Germinal center (tissue), 1 donor: ENCODE measurements around the gene LOXL3.

Experiments used
- DNase-seq: peaks from one replicate; pipeline ENCODE4 v3.0.0; 2012; ENCODE audit warnings: mixed read lengths, low spot score

Gene LOXL3

DNA sequence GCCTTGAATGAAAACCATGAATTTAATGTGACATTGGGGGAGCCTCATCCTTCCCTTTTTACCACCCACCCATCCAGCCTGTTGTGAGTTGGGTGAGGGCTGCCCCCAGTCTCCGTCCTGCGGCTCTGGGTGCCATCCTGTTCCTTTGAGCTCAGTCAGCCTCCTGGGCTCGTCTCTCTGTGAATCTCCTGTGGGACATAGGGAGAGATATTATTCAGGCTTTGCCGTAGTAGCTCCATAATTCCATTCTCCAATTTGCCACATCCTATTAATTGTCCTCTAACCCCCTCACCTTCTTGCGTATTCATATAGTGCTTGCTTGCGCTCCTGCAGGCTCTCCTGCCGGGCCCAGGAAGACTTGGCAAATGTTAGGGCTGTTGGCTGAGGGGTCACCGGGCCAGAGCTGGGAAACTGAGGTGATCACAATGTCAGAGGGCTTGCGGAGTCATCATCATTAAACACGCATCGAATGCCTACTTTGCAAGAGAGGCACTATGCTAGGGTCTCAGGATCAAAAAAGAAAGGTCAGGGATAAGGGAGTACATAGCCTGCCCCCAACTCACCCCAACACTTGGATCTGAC is 27.0 kb downstream of the LOXL3 start:
- no peak for DNase-seq

DNA sequence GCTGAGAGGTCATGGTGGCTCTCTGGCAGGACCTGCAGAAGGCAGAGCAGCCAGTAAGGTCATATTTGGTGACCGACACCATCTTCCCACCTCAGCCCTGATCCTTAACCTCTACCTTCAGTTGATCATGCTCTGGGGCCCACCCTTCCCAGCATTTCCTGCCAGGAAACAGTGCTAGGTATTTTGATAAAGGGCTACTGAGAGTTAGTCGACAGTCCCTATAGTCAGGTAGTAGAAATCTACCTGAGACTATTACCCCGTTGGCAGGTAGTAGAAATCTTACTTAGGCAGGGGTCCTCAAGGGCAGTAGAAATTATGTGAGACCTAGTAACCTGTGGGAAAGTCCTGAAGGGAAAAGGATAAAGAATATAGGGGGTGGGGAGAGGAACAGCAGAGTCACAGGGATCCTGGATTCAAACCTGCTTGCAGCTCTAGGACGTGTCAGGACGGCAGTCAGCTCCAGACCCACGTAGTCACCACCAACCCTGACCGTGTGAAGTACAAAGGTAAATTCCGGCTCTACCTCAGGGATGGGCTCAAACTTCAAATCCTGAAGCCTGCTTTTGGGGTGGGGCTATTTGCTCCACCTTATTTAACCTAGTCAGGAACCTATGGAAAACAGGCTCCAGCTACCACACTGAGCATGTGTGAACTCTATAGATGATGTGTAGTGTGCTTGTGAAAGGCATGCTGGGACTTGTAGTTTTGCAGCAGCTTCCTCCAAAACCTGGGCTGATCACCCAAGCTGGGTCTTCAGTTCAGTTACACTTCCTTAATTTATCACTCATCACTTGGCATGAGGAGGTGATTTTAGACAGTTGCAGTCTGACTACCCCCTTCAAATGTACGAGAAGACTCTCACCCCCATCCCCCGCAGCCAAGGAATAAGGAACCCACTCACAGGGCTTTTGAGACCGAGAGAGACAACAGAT is 27.8 kb downstream of the LOXL3 start, which contains the start of gene DQX1:
Gene DQX1 (minus strand): TSS at position 515 of the 932 bp plus-strand sequence. CDS start 502 bp downstream, at position 13.
- peak; percentile 85 for DNase-seq

DNA sequence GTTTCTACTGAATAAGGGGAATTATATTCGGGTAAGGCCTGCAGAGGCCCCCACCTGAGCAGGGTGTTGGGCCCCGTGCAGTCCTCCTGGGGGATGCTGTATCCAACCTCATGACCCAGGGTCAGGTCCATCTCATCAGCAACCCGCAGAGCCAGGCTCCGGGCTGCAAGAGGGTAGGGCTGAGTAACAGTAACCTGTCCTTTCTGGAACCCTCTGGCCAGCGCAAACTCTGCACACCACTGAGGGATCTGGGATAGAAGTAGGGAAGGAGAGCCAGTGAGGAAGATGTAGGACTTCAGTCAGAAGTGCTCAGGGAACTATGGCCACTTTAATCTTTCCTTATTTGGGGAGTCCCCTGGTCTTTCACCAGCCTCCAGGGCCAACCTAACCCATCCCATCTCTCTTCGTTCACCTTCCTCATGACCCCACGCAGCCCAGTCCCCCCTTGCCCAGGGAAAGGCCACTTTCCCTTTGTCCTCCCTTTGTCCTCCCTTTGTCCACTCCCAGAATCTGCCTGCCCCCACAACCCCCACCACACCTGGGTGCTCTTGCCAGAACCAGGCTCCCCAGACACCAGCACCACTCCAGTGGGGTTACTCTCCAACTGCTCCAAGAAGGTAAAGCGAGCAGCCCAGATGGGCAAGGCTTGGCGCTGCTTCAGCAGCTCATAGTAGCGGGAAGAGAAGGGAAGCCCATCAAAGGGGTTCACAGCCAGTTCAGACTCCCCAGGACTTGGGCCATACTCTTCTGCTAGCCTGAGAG is 28.6 kb downstream of the LOXL3 start:
- DNase-seq, result no peak

DNA sequence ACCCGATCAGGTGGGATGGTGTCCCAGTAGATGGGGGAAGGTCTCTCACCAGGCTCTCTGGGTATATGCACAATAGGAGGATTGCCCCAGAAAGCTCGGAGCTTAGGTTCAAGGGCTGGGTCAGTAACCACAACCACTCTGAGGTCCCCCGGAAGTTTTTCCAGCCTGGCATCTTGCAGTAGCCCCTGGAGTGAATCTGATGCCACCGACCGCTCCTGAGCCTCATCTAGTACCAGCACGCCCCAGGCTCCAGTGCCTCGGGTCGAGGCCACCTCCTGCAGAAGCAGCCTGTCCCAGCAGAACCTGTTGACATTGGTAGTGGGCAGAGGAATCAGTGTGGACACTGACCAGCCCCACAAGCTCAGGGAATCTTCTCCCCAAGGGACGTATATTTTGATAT is 29.7 kb downstream of the LOXL3 start:
- no peak for DNase-seq

DNA sequence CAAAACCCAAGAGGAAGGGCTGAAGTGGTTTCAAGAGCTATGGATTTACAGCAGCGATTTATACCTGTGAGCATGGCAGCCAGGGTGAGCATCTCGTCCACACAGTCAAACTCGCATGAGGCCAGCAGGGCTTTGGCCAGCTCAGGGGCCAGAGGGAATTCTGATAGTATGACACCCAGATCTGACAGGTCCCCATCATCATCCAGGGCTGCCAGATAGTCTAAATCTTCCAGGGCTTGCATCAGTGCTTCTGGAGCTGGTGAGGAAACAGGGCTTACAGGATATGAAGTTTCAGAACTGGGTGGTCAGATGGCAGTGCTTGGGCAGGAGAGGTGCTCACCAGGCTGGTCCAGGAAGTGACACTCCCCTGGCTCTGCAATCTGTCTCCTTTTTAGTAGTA is 31.2 kb downstream of the LOXL3 start:
- DNase-seq, result no peak

DNA sequence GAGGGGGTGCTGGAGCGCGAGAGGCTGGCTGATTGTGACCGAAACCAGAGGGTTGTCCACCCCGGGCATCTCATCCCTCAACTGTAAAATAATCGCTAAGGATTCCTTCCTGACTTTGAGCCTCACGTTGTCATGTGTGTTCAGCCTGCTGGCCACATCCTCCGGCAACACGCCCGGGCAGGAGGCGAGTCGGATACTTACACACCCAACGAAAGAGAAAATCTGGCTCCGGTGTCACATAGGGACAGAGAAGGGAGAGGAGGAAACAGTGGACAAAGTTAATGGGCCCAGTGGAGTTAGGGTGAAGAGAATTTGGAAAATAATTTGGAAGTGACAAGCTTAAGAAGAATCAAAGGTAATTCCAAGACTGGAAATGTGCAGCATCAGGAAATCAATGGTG is 37.1 kb downstream of the LOXL3 start:
- DNase-seq, result no peak

DNA sequence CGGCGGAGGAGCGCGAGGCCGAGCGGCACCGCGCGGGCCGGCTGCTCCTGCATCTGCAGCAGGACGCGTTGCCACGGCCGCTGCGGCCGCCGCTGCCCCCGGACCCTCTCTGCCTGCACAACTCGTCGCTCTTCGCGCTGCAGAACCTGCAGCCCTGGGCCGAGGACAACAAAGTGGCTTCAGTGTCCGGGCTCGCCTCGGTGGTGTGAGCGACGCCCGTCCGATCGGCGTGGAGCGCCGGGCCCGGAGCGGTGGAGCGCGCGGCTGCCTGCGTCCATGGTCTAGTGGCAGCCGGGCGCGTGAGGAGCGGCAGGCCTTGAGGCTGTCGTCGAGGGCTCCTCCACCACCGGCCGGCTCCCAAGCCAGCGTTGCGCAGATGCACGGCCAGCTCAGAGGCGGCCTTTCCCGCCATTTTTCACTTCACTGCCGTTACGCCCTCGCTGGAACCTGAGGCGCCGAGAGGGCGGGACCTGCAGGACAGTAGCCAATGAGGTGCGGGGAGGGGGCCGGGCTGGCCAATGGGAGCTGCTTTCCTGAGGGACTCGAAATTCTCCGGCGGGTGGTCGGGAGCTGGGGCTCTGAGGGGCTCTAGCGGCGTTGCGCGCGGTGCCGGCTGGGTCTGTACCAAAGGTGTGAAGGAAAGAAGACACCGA is 37.6 kb downstream of the LOXL3 start:
- DNase-seq, result peak; percentile 98

DNA sequence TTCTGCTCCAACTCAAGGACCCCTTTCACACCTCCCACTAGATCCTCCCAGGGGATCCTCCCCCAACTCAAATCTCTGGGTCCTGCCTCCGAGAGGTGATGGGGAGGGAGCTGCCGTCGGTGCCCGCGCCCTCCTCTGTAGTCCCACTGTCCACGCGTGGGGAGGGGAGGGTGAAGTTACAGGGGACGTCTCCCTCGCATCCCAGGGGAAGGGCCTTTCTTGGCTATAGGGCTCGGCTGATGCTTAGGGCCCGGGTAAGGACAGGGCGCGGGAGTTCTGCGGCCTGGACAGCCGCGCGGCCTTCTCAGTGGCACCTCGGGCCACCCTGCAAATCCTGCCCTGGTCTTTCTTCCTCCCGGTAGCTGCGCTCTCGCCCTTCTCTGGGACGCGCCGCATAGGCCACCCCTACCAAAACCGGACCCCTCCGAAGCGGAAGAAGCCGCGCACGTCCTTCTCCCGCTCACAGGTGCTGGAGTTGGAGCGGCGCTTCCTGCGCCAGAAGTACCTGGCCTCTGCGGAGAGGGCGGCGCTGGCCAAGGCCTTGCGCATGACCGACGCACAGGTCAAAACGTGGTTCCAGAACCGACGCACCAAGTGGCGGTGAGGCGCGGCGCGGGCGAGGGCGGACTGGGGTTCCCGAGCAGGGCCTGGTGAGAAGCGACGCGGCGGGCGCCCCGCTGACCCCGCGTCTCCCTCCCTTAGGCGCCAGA is 38.3 kb downstream of the LOXL3 start:
- no peak for DNase-seq

DNA sequence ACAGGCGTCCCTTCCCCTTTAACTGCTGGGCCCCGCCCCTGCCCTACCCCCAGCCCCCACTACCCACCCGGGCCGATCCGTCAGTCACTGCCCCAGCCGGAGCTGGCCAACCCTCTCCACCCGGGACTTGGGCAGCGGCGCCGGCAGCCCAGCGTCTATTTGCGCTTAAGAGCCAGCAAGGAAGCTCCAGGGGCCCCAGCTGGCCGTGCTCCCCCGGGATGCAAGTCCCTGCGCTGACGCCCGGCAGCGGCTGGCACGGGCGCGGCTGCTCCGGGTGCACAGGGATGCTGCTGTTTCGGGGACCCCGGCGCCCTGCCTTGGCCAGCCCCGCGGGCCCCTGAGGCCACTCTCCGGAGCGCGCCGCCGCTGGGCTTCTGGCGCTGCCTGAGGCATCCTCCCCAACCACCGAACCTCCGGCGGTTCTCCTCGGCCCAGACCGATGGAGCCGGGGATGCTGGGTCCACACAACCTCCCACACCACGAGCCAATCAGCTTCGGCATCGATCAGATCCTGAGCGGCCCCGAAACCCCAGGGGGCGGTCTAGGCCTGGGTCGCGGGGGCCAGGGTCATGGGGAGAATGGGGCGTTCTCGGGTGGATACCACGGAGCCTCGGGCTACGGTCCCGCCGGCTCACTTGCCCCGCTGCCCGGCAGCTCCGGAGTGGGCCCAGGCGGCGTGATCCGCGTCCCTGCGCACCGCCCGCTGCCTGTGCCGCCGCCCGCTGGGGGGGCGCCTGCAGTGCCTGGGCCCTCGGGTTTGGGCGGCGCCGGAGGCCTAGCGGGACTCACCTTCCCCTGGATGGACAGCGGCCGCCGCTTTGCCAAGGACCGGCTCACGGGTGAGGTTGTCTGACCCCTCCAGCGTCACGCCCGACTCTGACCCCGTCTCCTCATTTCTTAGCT is 39.1 kb downstream of the LOXL3 start, which contains the start of gene TLX2:
Gene TLX2 (plus strand): TSS at position 83 of the 903 bp plus-strand sequence. CDS start 357 bp downstream, at position 440.
- DNase-seq, result no peak

DNA sequence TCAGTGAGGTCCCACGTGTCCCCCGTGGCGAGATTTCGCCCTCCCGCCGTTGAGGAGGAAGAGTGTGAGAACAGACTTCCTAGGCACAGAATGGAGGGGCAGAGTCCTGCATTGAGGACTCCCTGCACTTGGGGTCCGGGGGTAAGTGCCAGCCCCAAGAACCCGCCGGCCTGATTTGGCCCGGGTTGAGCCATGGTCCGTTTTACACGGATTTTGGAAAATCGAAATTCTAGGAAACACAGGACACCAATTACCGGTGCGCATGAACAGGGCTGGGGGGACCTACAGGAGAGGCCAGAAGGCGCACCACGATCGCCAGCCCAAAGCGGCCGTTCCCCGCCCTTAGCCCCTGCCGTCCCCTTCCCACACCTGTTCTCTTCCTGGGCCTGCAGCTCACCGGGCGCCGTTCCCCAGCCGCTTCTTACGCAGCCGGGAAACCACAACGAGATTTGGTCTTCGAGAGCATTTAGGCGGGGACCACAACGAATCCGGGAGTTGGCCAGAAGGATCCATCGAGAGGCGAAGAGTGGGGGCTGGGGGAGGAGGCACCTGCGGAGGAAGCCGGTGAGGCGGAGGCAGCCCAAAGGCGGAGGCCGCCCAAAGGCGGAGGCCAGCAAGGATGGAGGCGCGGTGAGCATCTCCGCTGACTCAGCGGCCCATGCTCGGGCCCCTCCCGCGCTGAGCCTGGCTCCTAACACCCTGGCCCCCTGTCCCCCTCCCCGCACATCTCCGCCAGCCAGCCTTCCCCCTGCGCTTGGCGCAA is 40.0 kb downstream of the LOXL3 start:
- DNase-seq, result no peak

DNA sequence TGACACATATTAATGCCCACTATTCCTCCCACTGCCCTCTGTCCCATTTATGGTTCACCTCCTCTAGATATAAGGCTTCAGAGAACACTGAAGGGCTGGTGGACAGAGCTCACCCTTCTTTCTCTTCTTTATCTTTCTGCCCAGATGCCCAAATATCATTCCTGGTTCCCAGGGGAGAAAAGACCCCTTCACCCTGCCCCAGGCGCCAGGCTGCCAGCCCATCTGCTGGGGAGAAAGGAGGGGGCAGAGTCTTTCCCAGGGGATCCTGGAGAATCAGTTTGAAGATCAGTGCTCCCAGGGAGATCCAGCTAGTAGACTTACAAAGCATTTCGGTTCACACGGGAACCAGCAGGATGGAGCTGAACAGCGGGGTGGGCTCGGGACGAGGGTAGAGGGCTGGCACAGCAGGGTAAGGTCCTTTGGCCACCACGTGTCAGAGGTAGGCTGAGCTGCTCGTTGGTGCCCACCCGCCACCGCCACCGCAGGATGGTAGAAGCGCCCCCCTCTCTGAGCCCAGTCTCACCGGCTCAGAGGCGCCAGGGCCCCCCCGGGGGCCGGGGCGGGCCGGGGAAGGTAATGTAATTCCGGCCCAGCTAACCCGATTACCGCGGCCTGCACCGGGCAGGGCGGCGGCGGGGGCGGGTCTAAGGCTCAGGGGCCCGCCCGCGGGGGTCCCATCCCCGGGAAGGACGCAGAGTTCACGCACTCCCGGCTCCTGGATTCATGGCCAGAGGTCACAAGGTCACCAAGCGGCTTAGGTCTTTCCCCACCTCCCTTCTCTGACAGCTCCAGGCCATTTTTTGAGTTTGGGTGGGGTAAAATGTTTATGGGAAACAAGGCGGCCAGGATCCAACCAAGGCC is 40.8 kb downstream of the LOXL3 start:
- no peak for DNase-seq

DNA sequence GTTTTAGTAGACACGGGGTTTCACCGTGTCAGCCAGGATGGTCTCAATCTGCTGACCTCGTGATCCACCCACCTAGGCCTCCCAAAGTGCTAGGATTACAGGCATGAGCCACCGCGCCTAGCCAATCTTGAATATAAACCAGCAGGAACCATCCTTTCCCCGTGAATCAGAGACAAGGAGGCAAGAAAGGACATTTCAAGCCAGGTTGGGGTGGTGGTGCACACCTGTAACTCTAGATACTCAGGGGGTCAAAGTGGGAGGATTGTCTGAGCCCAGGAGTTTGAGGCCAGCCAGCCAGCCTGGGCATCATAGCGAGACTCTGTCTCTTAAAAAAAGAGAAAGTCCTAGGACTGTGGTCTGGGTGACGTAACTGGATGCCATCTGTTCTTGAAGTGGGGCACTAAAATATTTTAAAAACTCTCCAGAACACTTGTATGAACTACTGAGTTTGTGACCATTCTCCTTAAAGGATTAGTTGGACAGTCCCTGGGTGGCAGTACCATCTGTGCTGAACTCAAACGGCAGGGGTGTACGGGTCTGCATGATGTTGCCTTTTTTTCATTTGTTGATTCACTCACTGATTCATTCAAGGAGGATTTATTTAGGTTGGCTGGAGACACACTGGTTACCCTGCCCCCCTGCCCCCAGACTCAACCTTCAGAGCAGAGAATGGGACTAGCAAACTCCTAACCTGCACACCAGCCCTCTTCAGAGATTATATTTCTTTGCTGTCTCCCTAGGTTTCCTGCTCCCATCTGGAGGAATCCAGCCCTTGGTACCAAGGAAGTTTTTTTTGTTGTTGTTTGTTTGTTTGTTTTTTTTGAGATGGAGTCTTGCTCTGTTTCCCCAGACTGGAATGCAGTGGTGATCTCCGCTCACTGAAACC is 42.4 kb downstream of the LOXL3 start:
- DNase-seq, result no peak

DNA sequence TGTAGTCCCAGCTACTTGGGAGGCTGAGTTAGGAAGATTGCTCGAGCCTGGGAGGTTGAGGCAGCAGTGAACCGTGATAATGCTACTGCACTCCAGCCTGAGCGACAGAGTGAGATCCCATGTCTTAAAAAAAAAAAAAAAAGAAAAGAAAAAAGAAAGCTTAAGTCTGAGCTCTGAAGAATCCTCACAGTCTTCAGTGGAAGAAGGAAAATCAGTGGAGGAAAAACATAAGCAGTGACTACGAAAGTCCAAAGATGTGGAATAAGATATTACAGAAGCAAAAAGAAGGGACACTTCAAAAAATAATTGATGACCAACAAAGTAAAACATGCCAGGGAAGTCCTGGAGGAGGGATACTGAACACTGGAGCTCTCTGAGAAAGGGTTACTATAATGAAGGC is 43.5 kb downstream of the LOXL3 start:
- DNase-seq, result no peak

DNA sequence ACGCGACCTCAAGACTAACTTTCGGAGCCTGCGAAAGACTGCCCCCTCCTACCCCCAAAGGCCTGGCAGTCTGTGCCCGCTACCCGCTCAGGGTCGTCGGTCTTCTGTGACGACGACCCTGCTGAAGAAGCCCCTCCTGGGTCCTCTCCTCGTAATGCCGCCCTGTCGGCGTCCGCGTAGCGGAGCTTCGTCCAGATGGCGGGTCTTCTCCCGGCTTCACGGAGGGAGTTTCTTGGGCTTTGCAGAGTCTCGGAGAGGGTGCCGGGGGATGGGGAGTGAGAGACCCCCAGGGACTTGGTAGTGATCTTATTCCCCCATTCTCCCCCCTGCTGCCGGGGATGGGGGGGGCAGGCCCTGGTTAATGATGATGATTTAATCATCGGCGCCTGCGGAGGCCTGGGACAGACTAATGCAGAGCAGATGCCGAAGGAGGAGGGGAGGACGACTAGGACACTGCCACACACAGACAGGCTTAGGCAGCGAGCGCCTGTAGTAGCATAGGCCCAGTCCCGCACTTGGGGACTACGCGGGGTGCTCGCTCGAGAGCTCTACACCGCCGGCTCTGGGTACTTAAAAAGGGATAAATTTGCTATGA is 45.7 kb downstream of the LOXL3 start:
- DNase-seq, result no peak

DNA sequence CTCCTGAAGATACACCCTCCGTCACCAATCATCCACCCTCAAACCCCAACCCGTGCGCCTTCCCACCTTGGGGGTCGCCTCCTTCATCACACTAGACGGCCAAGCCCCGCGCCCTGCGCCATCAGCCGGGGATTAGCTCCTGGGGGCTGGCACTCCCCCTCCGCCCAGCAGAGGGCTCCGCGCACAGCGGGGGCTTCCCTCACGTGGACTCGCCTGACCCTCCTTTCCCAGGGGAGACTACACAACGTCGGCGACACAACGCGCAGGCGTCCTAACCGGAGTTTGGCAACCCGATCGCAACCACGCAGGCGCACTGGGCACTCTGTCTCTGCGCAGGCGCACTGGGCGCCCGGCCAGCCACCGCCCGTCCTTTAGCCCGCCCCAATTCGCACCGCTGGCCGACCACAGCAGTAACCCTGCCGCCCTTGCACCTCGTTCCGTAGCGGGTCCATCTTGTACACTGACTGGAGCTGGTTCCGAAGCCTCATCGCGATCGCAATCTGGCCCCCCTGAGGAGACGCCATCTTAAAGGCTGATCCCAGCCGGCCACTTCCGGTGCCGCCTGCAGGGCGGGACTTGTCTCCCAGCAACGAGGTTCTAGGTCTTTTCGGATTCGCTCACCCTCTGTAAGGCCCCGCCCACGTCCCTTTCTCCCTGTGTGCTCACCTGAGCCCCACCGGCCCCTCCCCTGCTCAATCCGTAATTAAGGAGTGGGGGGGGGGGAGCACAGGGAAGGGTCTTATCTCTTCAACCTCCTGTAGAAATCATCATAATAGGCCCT is 46.4 kb downstream of the LOXL3 start, which contains the start of gene PCGF1:
Gene PCGF1 (minus strand): TSS at position 551 of the 781 bp plus-strand sequence. CDS start 27 bp downstream, at position 524.
- peak; percentile 96 for DNase-seq
